OCI-LY3 (cell line): Measurements from ENCODE around the gene SLC16A4.

Experiments used
- H2AFZ ChIP-seq: fragments of 200-600, 300-600 bp; shearing (Covaris generic); 2 replicates; pipeline ENCODE4 v1.6.0; 2014; ENCODE audit warnings: antibody characterized with exemption, low read depth, low read length
- H3K27ac ChIP-seq: fragments of 200-600, 300-600 bp; sonication (generic); 2 replicates; pipeline ENCODE4 v1.5.1; 2014; ENCODE audit warnings: mild to moderate bottlenecking, low read length, moderate library complexity, mixed read lengths
- H3K27me3 ChIP-seq: fragments of 200-600, 300-600 bp; sonication (generic); 2 replicates; pipeline ENCODE4 v1.6.1; 2014; ENCODE audit warnings: low read depth, low read length, mixed read lengths
- H3K36me3 ChIP-seq: fragments of 200-600, 300-600 bp; sonication (generic); replicated peaks from 2 replicates; pipeline ENCODE3; 2014; ENCODE audit warnings: low read depth, low read length, mixed read lengths
- H3K4me1 ChIP-seq: fragments of 300-600, 200-600 bp; sonication (generic); 2 replicates; pipeline ENCODE4 v1.6.1; 2014; ENCODE audit warnings: low read length, mixed read lengths
- H3K4me2 ChIP-seq: fragments of 200-600, 300-600 bp; sonication (generic); 2 replicates; pipeline ENCODE4 v1.6.1; 2014; ENCODE audit warnings: low read length, mixed read lengths
- H3K4me3 ChIP-seq: fragments of 300-600, 200-600 bp; sonication (generic); 2 replicates; pipeline ENCODE4 v1.5.1; 2014; ENCODE audit warnings: antibody characterized with exemption, mild to moderate bottlenecking, low read length, moderate library complexity
- H3K79me2 ChIP-seq: fragments of 300-600, 200-600 bp; shearing (Covaris generic); 2 replicates; pipeline ENCODE4 v1.6.1; 2014; ENCODE audit warnings: mild to moderate bottlenecking, low read length, mixed read lengths
- H3K9ac ChIP-seq: fragments of 300-600, 200-600 bp; shearing (Covaris generic); 2 replicates; pipeline ENCODE4 v1.6.0; 2014; ENCODE audit warnings: mild to moderate bottlenecking, low read length, moderate library complexity
- H3K9me3 ChIP-seq: fragments of 200-600, 300-600 bp; shearing (Covaris generic); 2 replicates; pipeline ENCODE4 v1.6.1; 2014; ENCODE audit warnings: low read length, mixed read lengths; ENCODE audit not compliant: insufficient read depth
- H4K20me1 ChIP-seq: fragments of 200-600, 300-600 bp; sonication (generic); 2 replicates; pipeline ENCODE4 v1.6.1; 2016; ENCODE audit warnings: low read length, mixed read lengths; ENCODE audit not compliant: insufficient read depth
- CTCF ChIP-seq: fragments of 200-600, 300-600 bp; sonication (generic); IDR thresholded peaks from 2 replicates; pipeline ENCODE4 v1.5.1; 2014; ENCODE audit warnings: antibody characterized with exemption, low read length, low read depth
- EZH2phosphoT487 ChIP-seq: fragments of 200-600 bp; shearing (Covaris generic); IDR thresholded peaks from 2 replicates; pipeline ENCODE4 v1.6.1; 2018; ENCODE audit warnings: antibody characterized with exemption, mixed run types, low read depth

The SLC16A4 gene

GRCh38 chr1:110337704-110338308 is 53.0 kb downstream of the SLC16A4 start:
- peaks cover 29% of the 10 kb centered on the region for H3K4me1 ChIP-seq
- TF ChIP-seq EZH2phosphoT487: no peak
- no peak for TF ChIP-seq CTCF
- no peaks in the 10 kb centered on the region for H3K9me3 ChIP-seq
- H3K4me3 ChIP-seq: peak overlapping the region; percentile 91
- peaks cover 28% of the 10 kb centered on the region for H4K20me1 ChIP-seq
- H3K9ac ChIP-seq: peak overlapping the region; percentile 99
- H3K27me3 ChIP-seq: no peaks in the 10 kb centered on the region
- peak overlapping the region; percentile 96 for H2AFZ ChIP-seq
- peak overlapping the region; percentile 99 for H3K4me2 ChIP-seq
- peaks cover 26% of the 10 kb centered on the region for H3K36me3 ChIP-seq
- H3K79me2 ChIP-seq: peaks cover 55% of the 10 kb centered on the region
- peak overlapping the region; percentile 95 for H3K27ac ChIP-seq

GRCh38 chr1:110336300-110337039 is 54.4 kb downstream of the SLC16A4 start:
- TF ChIP-seq EZH2phosphoT487 (no peak), CTCF (no peak)
- peak overlapping the region; percentile 91; the same call in 1 of the 2 replicates for H3K4me3 ChIP-seq
- H4K20me1 ChIP-seq: peaks cover 14% of the 10 kb centered on the region
- peaks cover 42% of the 10 kb centered on the region for H3K79me2 ChIP-seq
- H3K4me2 ChIP-seq: peak overlapping the region; percentile 99
- H2AFZ ChIP-seq: no peak overlapping the region
- H3K4me1 ChIP-seq: peaks cover 16% of the 10 kb centered on the region
- H3K36me3 ChIP-seq: peaks cover 13% of the 10 kb centered on the region
- no peak overlapping the region for H3K27ac ChIP-seq
- H3K27me3 ChIP-seq: no peaks in the 10 kb centered on the region
- H3K9me3 ChIP-seq: no peaks in the 10 kb centered on the region
- H3K9ac ChIP-seq: peak overlapping the region; percentile 99

- no peak for TF ChIP-seq EZH2phosphoT487
- no peak for TF ChIP-seq CTCF
- Histone ChIP-seq H3K9ac (no peak overlapping the region), H3K36me3 (peaks cover 1% of the 10 kb centered on the region), H3K27me3 (no peaks in the 10 kb centered on the region), H3K4me2 (no peak overlapping the region), H3K4me1 (peaks cover 10% of the 10 kb centered on the region), H4K20me1 (peaks cover 2% of the 10 kb centered on the region; the same call in 1 of the 2 replicates), H3K27ac (no peak overlapping the region), H2AFZ (no peak overlapping the region), H3K79me2 (peaks cover 30% of the 10 kb centered on the region), H3K9me3 (no peaks in the 10 kb centered on the region), H3K4me3 (no peak overlapping the region)
Measured at GRCh38 chr1:110335265-110335664, 55.6 kb downstream of the SLC16A4 start.

GRCh38 chr1:110328700-110329099 is 62.1 kb downstream of the SLC16A4 start:
- Histone ChIP-seq H3K9me3 (no peaks in the 10 kb centered on the region), H3K27ac (no peak overlapping the region), H2AFZ (no peak overlapping the region), H3K9ac (no peak overlapping the region), H4K20me1 (no peaks in the 10 kb centered on the region), H3K79me2 (no peaks in the 10 kb centered on the region), H3K4me2 (no peak overlapping the region), H3K4me3 (no peak overlapping the region), H3K27me3 (no peaks in the 10 kb centered on the region), H3K4me1 (peaks cover 6% of the 10 kb centered on the region; the same call in 1 of the 2 replicates), H3K36me3 (no peaks in the 10 kb centered on the region)
- TF ChIP-seq EZH2phosphoT487 (no peak), CTCF (no peak)
